Measurements from ENCODE around the gene KRT81. TPM values are rescaled to one million over a fixed set of nuclear protein-coding genes. Genes with fewer than 3 reads are reported as not detected.

Gene KRT81
- total and polyA plus RNA-seq, 4 experiments from 2014 or later, result not detected

- DNase-seq, result no peak
- H3K4me1 Mint-ChIP-seq, result peaks cover 4 to 6% (median 4%) of the 10 kb centered on the region in 4 donors
- CTCF ChIA-PET (ENCODE audit: partially characterized antibody), result interaction anchor here (3.6 kb wide), 1 partner anchor 14 kb away, joined by 26 read pairs; no protein-coding TSS in a partner anchor
- intact Hi-C loops (cut with micrococcal nuclease), result no loop called here
- H3K36me3 Mint-ChIP-seq, result no peaks in the 10 kb centered on the region
- Histone ChIP-seq H3K9me3 (ENCODE audit: control insufficient read depth in 1 of 2, low read length in 2 of 2) (no peaks in the 10 kb centered on the region), H3K4me1 (ENCODE audit: insufficient read depth, low read length) (no peaks in the 10 kb centered on the region), H3K27ac (ENCODE audit: low read depth, low read length) (no peak overlapping the region), H3K36me3 (ENCODE audit: insufficient read depth, low read length) (no peaks in the 10 kb centered on the region), H3K4me3 (ENCODE audit: low read length in 2 of 2) (no peak overlapping the region), H3K27me3 (ENCODE audit: insufficient read depth, low read length) (peaks cover 8% of the 10 kb centered on the region)
- POLR2A ChIA-PET (ENCODE audit: partially characterized antibody), result no interaction called here
- no peak overlapping the region for H3K27ac Mint-ChIP-seq
- peaks cover 18 to 44% of the 10 kb centered on the region in 2 donors for H3K27me3 Mint-ChIP-seq
- H3K4me3 Mint-ChIP-seq, result no peak overlapping the region
- H3K9me3 Mint-ChIP-seq, result peaks cover 0 to 2% (median 0%) of the 10 kb centered on the region in 8 donors
These were observed 22.1 kb upstream of the KRT81 start for GRCh38 chr12:52313461-52313860.

- POLR2A ChIA-PET (ENCODE audit: partially characterized antibody), result no interaction called here
- DNase-seq, result no peak
- Histone ChIP-seq H3K4me3 (ENCODE audit: low read length in 2 of 2) (no peak overlapping the region), H3K4me1 (ENCODE audit: insufficient read depth, low read length) (no peaks in the 10 kb centered on the region), H3K27me3 (ENCODE audit: insufficient read depth, low read length) (peaks cover 8% of the 10 kb centered on the region), H3K27ac (ENCODE audit: low read depth, low read length) (no peak overlapping the region), H3K9me3 (ENCODE audit: control insufficient read depth in 1 of 2, low read length in 2 of 2) (no peaks in the 10 kb centered on the region), H3K36me3 (ENCODE audit: insufficient read depth, low read length) (no peaks in the 10 kb centered on the region)
- H3K36me3 Mint-ChIP-seq, result no peaks in the 10 kb centered on the region
- peaks cover 24 to 52% of the 10 kb centered on the region in 2 donors for H3K27me3 Mint-ChIP-seq
- H3K4me3 Mint-ChIP-seq, result no peak overlapping the region
- peaks cover 4 to 6% (median 4%) of the 10 kb centered on the region in 4 donors for H3K4me1 Mint-ChIP-seq
- H3K27ac Mint-ChIP-seq, result no peak overlapping the region
- intact Hi-C loops (cut with micrococcal nuclease), result no loop called here
- CTCF ChIA-PET (ENCODE audit: partially characterized antibody), result interaction anchor here (1.2 to 3.6 kb wide), 4 partner anchors 13 to 155 kb away, joined by 6 to 26 read pairs (median 10); no protein-coding TSS in a partner anchor
- H3K9me3 Mint-ChIP-seq, result peaks cover 0 to 2% (median 0%) of the 10 kb centered on the region in 8 donors
These were observed 20.8 kb upstream of the KRT81 start for GRCh38 chr12:52312086-52312485.

- Histone ChIP-seq H3K27me3 (ENCODE audit: insufficient read depth, low read length) (peaks cover 8% of the 10 kb centered on the region), H3K27ac (ENCODE audit: low read depth, low read length) (no peak overlapping the region), H3K4me1 (ENCODE audit: insufficient read depth, low read length) (no peaks in the 10 kb centered on the region), H3K9me3 (ENCODE audit: control insufficient read depth in 1 of 2, low read length in 2 of 2) (no peaks in the 10 kb centered on the region), H3K4me3 (ENCODE audit: low read length in 2 of 2) (no peak overlapping the region), H3K36me3 (ENCODE audit: insufficient read depth, low read length) (no peaks in the 10 kb centered on the region)
- H3K27me3 Mint-ChIP-seq, result peaks cover 30 to 57% of the 10 kb centered on the region in 2 donors
- H3K4me3 Mint-ChIP-seq, result no peak overlapping the region
- H3K36me3 Mint-ChIP-seq, result no peaks in the 10 kb centered on the region
- peaks cover 4 to 9% (median 4%) of the 10 kb centered on the region in 4 donors for H3K4me1 Mint-ChIP-seq
- intact Hi-C loops (cut with micrococcal nuclease), result no loop called here
- H3K9me3 Mint-ChIP-seq, result peaks cover 0 to 2% (median 0%) of the 10 kb centered on the region in 8 donors
- no peak for DNase-seq
- ChIA-PET CTCF (ENCODE audit: partially characterized antibody) (interaction anchor here (1.2 to 3.6 kb wide), 4 partner anchors 14 to 154 kb away, joined by 6 to 26 read pairs (median 10); no protein-coding TSS in a partner anchor), POLR2A (ENCODE audit: partially characterized antibody) (no interaction called here)
- H3K27ac Mint-ChIP-seq, result no peak overlapping the region
These were observed 19.9 kb upstream of the KRT81 start for GRCh38 chr12:52311285-52311648.

GRCh38 chr12:52310622-52311284 lies 19.4 kb upstream of the KRT81 start:
- H3K4me1 Mint-ChIP-seq, result peaks cover 4 to 11% (median 4%) of the 10 kb centered on the region in 4 donors
- Histone ChIP-seq H3K36me3 (ENCODE audit: insufficient read depth, low read length) (no peaks in the 10 kb centered on the region), H3K4me1 (ENCODE audit: insufficient read depth, low read length) (no peaks in the 10 kb centered on the region), H3K4me3 (ENCODE audit: low read length in 2 of 2) (no peak overlapping the region), H3K27ac (ENCODE audit: low read depth, low read length) (no peak overlapping the region), H3K27me3 (ENCODE audit: insufficient read depth, low read length) (peaks cover 8% of the 10 kb centered on the region), H3K9me3 (ENCODE audit: control insufficient read depth in 1 of 2, low read length in 2 of 2) (no peaks in the 10 kb centered on the region)
- CTCF ChIA-PET (ENCODE audit: partially characterized antibody), result interaction anchor here (2.7 to 3.6 kb wide), 2 partner anchors 17 to 32 kb away, joined by 15 to 26 read pairs; no protein-coding TSS in a partner anchor
- peak overlapping the region in 1 of 8 donors; percentile 24 for H3K4me3 Mint-ChIP-seq
- no peaks in the 10 kb centered on the region for H3K36me3 Mint-ChIP-seq
- DNase-seq, result no peak
- POLR2A ChIA-PET (ENCODE audit: partially characterized antibody), result no interaction called here
- intact Hi-C loops (cut with micrococcal nuclease), result no loop called here
- peaks cover 0 to 2% (median 0%) of the 10 kb centered on the region in 8 donors for H3K9me3 Mint-ChIP-seq
- peaks cover 32 to 57% of the 10 kb centered on the region in 2 donors for H3K27me3 Mint-ChIP-seq
- no peak overlapping the region for H3K27ac Mint-ChIP-seq

- Histone ChIP-seq H3K4me3 (ENCODE audit: low read length in 2 of 2) (no peak overlapping the region), H3K27ac (ENCODE audit: low read depth, low read length) (no peak overlapping the region), H3K4me1 (ENCODE audit: insufficient read depth, low read length) (no peaks in the 10 kb centered on the region), H3K36me3 (ENCODE audit: insufficient read depth, low read length) (no peaks in the 10 kb centered on the region), H3K9me3 (ENCODE audit: control insufficient read depth in 1 of 2, low read length in 2 of 2) (no peaks in the 10 kb centered on the region), H3K27me3 (ENCODE audit: insufficient read depth, low read length) (peaks cover 4% of the 10 kb centered on the region)
- DNase-seq, result no peak
- no peaks in the 10 kb centered on the region for H3K36me3 Mint-ChIP-seq
- CTCF ChIA-PET (ENCODE audit: partially characterized antibody), result no interaction called here
- peaks cover 32 to 59% of the 10 kb centered on the region in 2 donors for H3K27me3 Mint-ChIP-seq
- H3K9me3 Mint-ChIP-seq, result peaks cover 0 to 2% (median 0%) of the 10 kb centered on the region in 8 donors
- no peak overlapping the region for H3K27ac Mint-ChIP-seq
- peaks cover 4 to 11% (median 8%) of the 10 kb centered on the region in 4 donors for H3K4me1 Mint-ChIP-seq
- POLR2A ChIA-PET (ENCODE audit: partially characterized antibody), result no interaction called here
- H3K4me3 Mint-ChIP-seq, result peak overlapping the region in 6 of 8 donors; percentile 29 to 68 (median 44)
- intact Hi-C loops (cut with micrococcal nuclease), result no loop called here
These were observed 17.6 kb upstream of the KRT81 start for GRCh38 chr12:52308806-52309425.

GRCh38 chr12:52307836-52308805 lies 16.8 kb upstream of the KRT81 start:
- H3K4me3 Mint-ChIP-seq, result peak overlapping the region in 7 of 8 donors; percentile 29 to 68 (median 47)
- intact Hi-C loops (cut with micrococcal nuclease), result no loop called here
- H3K9me3 Mint-ChIP-seq, result peaks cover 0 to 2% (median 0%) of the 10 kb centered on the region in 8 donors
- Histone ChIP-seq H3K27ac (ENCODE audit: low read depth, low read length) (no peak overlapping the region), H3K4me3 (ENCODE audit: low read length in 2 of 2) (no peak overlapping the region), H3K4me1 (ENCODE audit: insufficient read depth, low read length) (no peaks in the 10 kb centered on the region), H3K27me3 (ENCODE audit: insufficient read depth, low read length) (peaks cover 4% of the 10 kb centered on the region), H3K36me3 (ENCODE audit: insufficient read depth, low read length) (no peaks in the 10 kb centered on the region), H3K9me3 (ENCODE audit: control insufficient read depth in 1 of 2, low read length in 2 of 2) (no peaks in the 10 kb centered on the region)
- no peak overlapping the region for H3K27ac Mint-ChIP-seq
- POLR2A ChIA-PET (ENCODE audit: partially characterized antibody), result no interaction called here
- H3K4me1 Mint-ChIP-seq, result peaks cover 4 to 11% (median 8%) of the 10 kb centered on the region in 4 donors
- CTCF ChIA-PET (ENCODE audit: partially characterized antibody), result interaction anchor here (0.9 to 1.6 kb wide), 2 partner anchors 29 to 151 kb away, joined by 3 to 6 read pairs; no protein-coding TSS in a partner anchor
- H3K27me3 Mint-ChIP-seq, result peaks cover 32 to 54% of the 10 kb centered on the region in 2 donors
- DNase-seq, result peak in 3 of 5 donors; percentile 10 to 18 (median 13)
- no peaks in the 10 kb centered on the region for H3K36me3 Mint-ChIP-seq

All from CD4-positive, alpha-beta memory T cell (primary cell).